ENCODE results near the gene NOS1.

NOS1 gene

GRCh38 chr12:117162167-117162539, 199.3 kb downstream of the NOS1 start:
- no peak overlapping the region for H3K4me3 ChIP-seq (ENCODE audit: low read length)
- no peak for DNase-seq (ENCODE audit: low read depth)
- TF ChIP-seq, protein P1, sequence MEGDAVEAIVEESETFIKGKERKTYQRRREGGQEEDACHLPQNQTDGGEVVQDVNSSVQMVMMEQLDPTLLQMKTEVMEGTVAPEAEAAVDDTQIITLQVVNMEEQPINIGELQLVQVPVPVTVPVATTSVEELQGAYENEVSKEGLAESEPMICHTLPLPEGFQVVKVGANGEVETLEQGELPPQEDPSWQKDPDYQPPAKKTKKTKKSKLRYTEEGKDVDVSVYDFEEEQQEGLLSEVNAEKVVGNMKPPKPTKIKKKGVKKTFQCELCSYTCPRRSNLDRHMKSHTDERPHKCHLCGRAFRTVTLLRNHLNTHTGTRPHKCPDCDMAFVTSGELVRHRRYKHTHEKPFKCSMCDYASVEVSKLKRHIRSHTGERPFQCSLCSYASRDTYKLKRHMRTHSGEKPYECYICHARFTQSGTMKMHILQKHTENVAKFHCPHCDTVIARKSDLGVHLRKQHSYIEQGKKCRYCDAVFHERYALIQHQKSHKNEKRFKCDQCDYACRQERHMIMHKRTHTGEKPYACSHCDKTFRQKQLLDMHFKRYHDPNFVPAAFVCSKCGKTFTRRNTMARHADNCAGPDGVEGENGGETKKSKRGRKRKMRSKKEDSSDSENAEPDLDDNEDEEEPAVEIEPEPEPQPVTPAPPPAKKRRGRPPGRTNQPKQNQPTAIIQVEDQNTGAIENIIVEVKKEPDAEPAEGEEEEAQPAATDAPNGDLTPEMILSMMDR (conservative IDR thresholded peaks at IDR 0.05; ENCODE audit: low read depth, low read length) = no peak

DNA sequence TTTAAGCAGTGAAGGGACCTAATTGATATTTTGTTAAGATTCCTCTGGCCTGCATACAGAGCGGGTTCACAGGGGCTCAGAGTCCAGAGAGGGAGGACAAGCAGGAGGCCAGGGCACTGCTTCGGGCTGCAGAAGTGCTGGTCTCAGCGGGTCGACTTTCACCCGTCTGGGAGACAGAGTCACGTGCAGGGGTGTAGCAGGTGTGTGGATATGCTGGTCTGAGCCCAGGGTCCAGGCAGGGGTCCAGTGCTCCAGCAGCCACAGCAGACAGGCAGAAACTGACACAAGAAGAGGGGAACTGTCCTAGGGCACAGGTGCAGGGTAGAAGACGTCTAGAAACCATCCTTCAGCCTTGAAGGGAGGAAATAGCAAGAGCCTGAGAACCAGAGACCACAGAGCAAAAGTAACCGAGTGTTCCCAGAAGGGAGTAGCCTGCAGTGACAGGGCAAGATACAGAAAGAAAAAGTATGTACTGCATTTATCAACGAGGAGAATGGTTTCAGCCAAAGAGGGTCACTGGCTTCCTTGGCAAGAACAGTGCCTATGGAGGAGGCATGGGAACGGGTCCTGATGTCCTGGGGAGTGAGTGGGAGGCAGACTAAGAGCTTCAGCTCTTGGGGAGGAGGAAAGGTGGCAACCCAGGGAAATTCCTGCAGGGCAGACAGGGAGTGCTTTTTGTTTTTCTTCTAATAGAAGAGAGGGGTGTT, 199.8 kb downstream of the NOS1 start:
- TF ChIP-seq, protein P1 (conservative IDR thresholded peaks at IDR 0.05; ENCODE audit: low read depth, low read length) = no peak
- H3K4me3 ChIP-seq (ENCODE audit: low read length) = no peak overlapping the region
- no peak for DNase-seq (ENCODE audit: low read depth)

GRCh38 chr12:117159674-117160073, 201.8 kb downstream of the NOS1 start:
- H3K4me3 ChIP-seq (ENCODE audit: low read length) = no peak overlapping the region
- no peak for DNase-seq (ENCODE audit: low read depth)
- TF ChIP-seq, protein P1 (conservative IDR thresholded peaks at IDR 0.05; ENCODE audit: low read depth, low read length) = no peak

DNA sequence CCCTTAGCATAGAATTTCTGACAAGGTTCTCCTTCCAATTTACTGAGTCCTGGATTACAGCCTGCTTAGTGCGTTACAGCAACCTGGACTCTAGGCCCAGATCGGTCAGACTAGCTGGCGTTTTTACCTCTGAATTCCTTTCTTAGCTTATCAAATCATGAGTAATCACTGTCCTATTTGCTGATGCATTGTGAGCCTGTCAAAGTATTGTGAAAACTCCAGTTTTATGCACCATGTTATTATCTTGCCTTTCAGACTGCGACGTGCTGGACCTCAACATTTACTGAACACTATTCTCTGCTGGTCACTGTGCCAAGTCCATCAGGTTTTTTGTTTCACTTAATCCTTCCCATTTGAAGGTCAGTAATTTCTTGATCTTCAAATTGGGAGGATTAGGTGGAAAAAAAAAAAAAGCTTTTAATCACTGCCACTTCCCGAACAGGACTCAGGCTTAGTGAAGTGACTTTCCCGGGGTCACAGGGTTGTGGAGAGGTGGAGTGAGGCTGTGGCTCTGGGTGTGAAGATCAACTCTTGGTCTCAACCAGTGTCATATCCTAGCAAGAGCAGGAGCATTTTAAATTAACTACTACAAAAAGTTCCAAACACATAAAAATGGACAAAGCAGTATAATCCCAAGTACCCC, 202.4 kb downstream of the NOS1 start:
- no peak overlapping the region for H3K4me3 ChIP-seq (ENCODE audit: low read length)
- TF ChIP-seq, protein P1 (conservative IDR thresholded peaks at IDR 0.05; ENCODE audit: low read depth, low read length) = no peak
- DNase-seq (ENCODE audit: low read depth) = no peak

Measured in retinal pigment epithelial cell (primary cell).